HCT116 (cell line): ENCODE results near the gene MACF1. TPM values are rescaled to one million over a fixed set of nuclear protein-coding genes. Genes with fewer than 3 reads are reported as not detected.

Source experiments
- ATAC-seq: fragments of 200-7000 bp; cut with Tn5 transposase; 2 replicates; pipeline ENCODE4 v1.9.1; 2020; ENCODE audit warnings: mild to moderate bottlenecking, moderate library complexity
- BruUV-seq: library from RNA; stranded (reverse); fragments of 400-500 nt; replicated peaks from 2 replicates; lab custom pipeline; 2021; lab: Mats Ljungman, UMichigan
- CTCF ChIA-PET: fragments of 300-600 bp; sonication (Branson Sonifier 250); formaldehyde crosslinking; loops from one replicate; lab custom pipeline; 2021; ENCODE audit warnings: antibody characterized with exemption; lab: Charles Lee
- POLR2A ChIA-PET: fragments of 300-600, 350-600 bp; sonication (Branson Sonifier 250); formaldehyde crosslinking; loops from one replicate; lab custom pipeline; 2021; ENCODE audit warnings: antibody characterized with exemption; lab: Charles Lee
- RAD21 ChIA-PET, 2 experiments: fragments of 300-600 bp; sonication (Branson Sonifier 250); formaldehyde crosslinking; loops; one replicate each; lab custom pipeline; 2023; ENCODE audit warnings: low total read pairs in 2 of 2; ENCODE audit not compliant: uncharacterized antibody in 2 of 2, unreplicated experiment in 2 of 2, low non-redundant PET in 1 of 2; lab: Charles Lee
- DNase-seq: peaks from one replicate; pipeline ENCODE4 v3.0.0-alpha.2; 2010; ENCODE audit warnings: low read depth, low spot score
- H2AFZ ChIP-seq: fragments of 200-600 bp; shearing (Covaris generic), sonication (generic); 2 replicates; pipeline ENCODE4 v1.6.1; 2017; ENCODE audit warnings: low read depth, mixed run types, mixed read lengths, antibody characterized with exemption, low read length; ENCODE audit not compliant: poor library complexity, severe bottlenecking
- H3K27ac ChIP-seq: 2 replicates; pipeline ENCODE4 v1.5.1; 2012; ENCODE audit warnings: low read depth, low read length
- H3K27me3 ChIP-seq: fragments of 200-600 bp; sonication (generic); 2 replicates; pipeline ENCODE4 v1.6.1; 2016; ENCODE audit warnings: mixed run types, low read length, mixed read lengths; ENCODE audit not compliant: insufficient read depth
- H3K36me3 ChIP-seq, 2 experiments: fragments of 200-500 bp in 1 of 2; fragments of 200-600 bp in 1 of 2; sonication (Bioruptor generic) in 1 of 2; sonication (generic) in 1 of 2; 2 replicates each; pipeline versions ENCODE4 v1.5.1 to v1.6.1; 2014 to 2016; ENCODE audit warnings: low read length in 2 of 2, inconsistent platforms in 1 of 2, mixed read lengths in 1 of 2, mixed run types in 1 of 2; ENCODE audit not compliant: insufficient read depth in 2 of 2, control insufficient read depth in 1 of 2
- H3K4me1 ChIP-seq, 2 experiments: fragments of 200-600 bp in 1 of 2; sonication (generic) in 1 of 2; 2 replicates each; pipeline versions ENCODE4 v1.5.1 to v1.6.1; 2012 to 2017; ENCODE audit warnings: low read length in 2 of 2, inconsistent platforms in 1 of 2, mild to moderate bottlenecking in 1 of 2, mixed read lengths in 1 of 2, mixed run types in 1 of 2, moderate library complexity in 1 of 2; ENCODE audit not compliant: insufficient read depth in 2 of 2, control insufficient read depth in 1 of 2
- H3K4me2 ChIP-seq: fragments of 200-600 bp; sonication (generic); 2 replicates; pipeline ENCODE4 v1.6.1; 2017; ENCODE audit warnings: mixed run types, low read length, mixed read lengths
- H3K4me3 ChIP-seq, 2 experiments: fragments of 200-600 bp in 1 of 2; sonication (generic) in 1 of 2; replicated peaks in 1 of 2; 2 replicates each; pipeline ENCODE4 v1.5.1; 2011 to 2016; ENCODE audit warnings: low read length in 2 of 2, control low read depth in 1 of 2, low read depth in 1 of 2, mild to moderate bottlenecking in 1 of 2, mixed read lengths in 1 of 2, mixed run types in 1 of 2
- H3K79me2 ChIP-seq: fragments of 200-600 bp; sonication (generic); 2 replicates; pipeline ENCODE4 v1.6.1; 2017; ENCODE audit warnings: mild to moderate bottlenecking, mixed run types, low read length, moderate library complexity, mixed read lengths; ENCODE audit not compliant: insufficient read depth
- H3K9ac ChIP-seq: fragments of 200-600 bp; sonication (generic); 2 replicates; pipeline ENCODE4 v1.6.1; 2016; ENCODE audit warnings: low read length, mixed read lengths
- H3K9me2 ChIP-seq: fragments of 200-600 bp; sonication (generic), shearing (Covaris generic); 2 replicates; pipeline ENCODE4 v1.6.1; 2017; ENCODE audit warnings: mixed run types, mild to moderate bottlenecking, moderate library complexity; ENCODE audit not compliant: insufficient read depth
- H3K9me3 ChIP-seq, 2 experiments: fragments of 200-500 bp in 1 of 2; fragments of 200-600 bp in 1 of 2; sonication (Bioruptor generic) in 1 of 2; sonication (generic) in 1 of 2; 2 replicates each; pipeline ENCODE4 v1.6.1; 2014 to 2017; ENCODE audit warnings: low read length in 2 of 2, mixed read lengths in 2 of 2, inconsistent platforms in 1 of 2, low read depth in 1 of 2, mild to moderate bottlenecking in 1 of 2, mixed run types in 1 of 2, moderate library complexity in 1 of 2; ENCODE audit not compliant: control insufficient read depth in 1 of 2, insufficient read depth in 1 of 2
- H4K20me1 ChIP-seq: fragments of 200-600 bp; sonication (generic), shearing (Covaris generic); 2 replicates; pipeline ENCODE4 v1.6.1; 2017; ENCODE audit warnings: mixed run types, mild to moderate bottlenecking, moderate library complexity; ENCODE audit not compliant: insufficient read depth
- CBX3 ChIP-seq: IDR thresholded peaks from 2 replicates; pipeline ENCODE4 v1.6.1; 2012; ENCODE audit warnings: low read depth
- CEBPB ChIP-seq: IDR thresholded peaks from 2 replicates; pipeline ENCODE4 v1.6.1; 2012; ENCODE audit warnings: low read depth
- CTCF ChIP-seq, 3 experiments: fragments of 200-600 bp in 1 of 3; sonication (generic) in 1 of 3; IDR thresholded peaks in 2 of 3; conservative IDR thresholded peaks in 1 of 3; 2 replicates each; pipeline ENCODE4 v1.5.1; 2012 to 2017; ENCODE audit warnings: low read depth in 2 of 3, low read length in 2 of 3, antibody characterized with exemption in 1 of 3, borderline replicate concordance in 1 of 3, control low read depth in 1 of 3, mild to moderate bottlenecking in 1 of 3, mixed read lengths in 1 of 3, mixed run types in 1 of 3, moderate library complexity in 1 of 3; ENCODE audit not compliant: insufficient read depth in 1 of 3
- EGR1 ChIP-seq: IDR thresholded peaks from 2 replicates; pipeline ENCODE4 v1.6.1; 2012; ENCODE audit warnings: low read depth
- ELF1 ChIP-seq: IDR thresholded peaks from 2 replicates; pipeline ENCODE4 v1.6.1; 2012; ENCODE audit warnings: low read depth, borderline replicate concordance
- EZH2 ChIP-seq: fragments of 200-600 bp; sonication (generic); IDR thresholded peaks from 2 replicates; pipeline ENCODE4 v1.6.1; 2017; ENCODE audit warnings: antibody characterized with exemption, mixed run types
- EZH2phosphoT487 ChIP-seq: fragments of 200-600 bp; IDR thresholded peaks from 2 replicates; pipeline ENCODE4 v1.6.1; 2018; ENCODE audit warnings: antibody characterized with exemption, borderline replicate concordance
- JUND ChIP-seq: IDR thresholded peaks from 2 replicates; pipeline ENCODE4 v1.6.1; 2012
- POLR2A ChIP-seq: IDR thresholded peaks from 2 replicates; pipeline ENCODE4 v1.7.0; 2011; ENCODE audit warnings: borderline replicate concordance; ENCODE audit not compliant: insufficient read depth, insufficient read length; ENCODE audit errors: extremely low read depth
- POLR2AphosphoS5 ChIP-seq: IDR thresholded peaks from 2 replicates; pipeline ENCODE4 v1.6.1; 2011; ENCODE audit warnings: mild to moderate bottlenecking, low read depth, low read length, moderate library complexity
- RAD21 ChIP-seq: IDR thresholded peaks from 2 replicates; pipeline ENCODE4 v1.6.1; 2012; ENCODE audit warnings: low read depth, mild to moderate bottlenecking
- SIN3A ChIP-seq: IDR thresholded peaks from 2 replicates; pipeline ENCODE4 v1.6.1; 2012; ENCODE audit warnings: low read depth
- SP1 ChIP-seq: IDR thresholded peaks from 2 replicates; pipeline ENCODE4 v1.6.1; 2012; ENCODE audit warnings: low read depth
- SRF ChIP-seq: IDR thresholded peaks from 2 replicates; pipeline ENCODE4 v1.6.1; 2012; ENCODE audit warnings: low read depth
- TCF7L2 ChIP-seq: IDR thresholded peaks from 2 replicates; pipeline ENCODE4 v1.7.0; 2011; ENCODE audit warnings: borderline replicate concordance, inconsistent platforms; ENCODE audit not compliant: insufficient read depth, insufficient read length; ENCODE audit errors: extremely low read depth
- YY1 ChIP-seq: IDR thresholded peaks from 2 replicates; pipeline ENCODE4 v1.6.1; 2011; ENCODE audit warnings: low read length, low read depth, moderate library complexity, mild to moderate bottlenecking; ENCODE audit not compliant: insufficient replicate concordance; ENCODE audit errors: extremely low read depth
- ZBTB33 ChIP-seq: IDR thresholded peaks from 2 replicates; pipeline ENCODE4 v1.6.1; 2011; ENCODE audit warnings: mild to moderate bottlenecking, low read length, moderate library complexity; ENCODE audit not compliant: insufficient replicate concordance; ENCODE audit errors: extremely low read depth
- ZFX ChIP-seq: fragments of 450-650 bp; IDR thresholded peaks from 2 replicates; pipeline ENCODE4 v1.6.1; 2017
- ZNF274 ChIP-seq: fragments of 200-500 bp; sonication (Bioruptor generic); IDR thresholded peaks from 2 replicates; pipeline ENCODE4 v1.6.1; 2014; ENCODE audit warnings: mild to moderate bottlenecking, low read depth, low read length, inconsistent platforms
- intact Hi-C: fragments of 100-400 bp; cut with micrococcal nuclease; formaldehyde crosslinking; loops from 2 replicates; pipeline ENCODE4 v1.10.0; 2022
- total RNA-seq: library from RNA; stranded (reverse); gene quantifications from one replicate; pipeline ENCODE4 v1.2.1, GENCODE V29; 2021; ENCODE audit not compliant: unreplicated experiment
- TF ChIP-seq, protein P1 (sequence below): IDR thresholded peaks from 2 replicates; pipeline ENCODE4 v1.6.1; 2012
- TF ChIP-seq, protein P2 (sequence below): IDR thresholded peaks from 2 replicates; pipeline ENCODE4 v1.6.1; 2012

The MACF1 gene
- total RNA-seq, 1 experiment from 2014 or later: 146 TPM

GRCh38 chr1:39387452-39387851 is 183.0 kb downstream of the MACF1 start:
- ChIA-PET RAD21 (interaction anchor here (0.6 to 1.5 kb wide), 2 partner anchors 112 to 151 kb away, joined by 3 read pairs; no protein-coding TSS in a partner anchor), CTCF (interaction anchor here (1.0 to 4.0 kb wide), 10 partner anchors 9 to 289 kb away, joined by 3 to 25 read pairs (median 6); no protein-coding TSS in a partner anchor), POLR2A (interaction anchor here (1.1 to 1.7 kb wide), 3 partner anchors 9 to 361 kb away, joined by 3 to 6 read pairs (median 3); partner anchors contain the start of gene NDUFS5)
- intact Hi-C loops: loop anchor here (1.0 to 2.0 kb wide), 2 partner anchors 285 to 289 kb away; no protein-coding TSS in a partner anchor
- Histone ChIP-seq H3K27ac (peak overlapping the region; percentile 78), H4K20me1 (no peaks in the 10 kb centered on the region), H3K9me3 (no peaks in the 10 kb centered on the region), H3K36me3 (peaks cover 0 to 9% of the 10 kb centered on the region in 2 experiments; a peak in 2 of 4 replicates), H3K4me2 (peak overlapping the region; percentile 62), H3K4me1 (peaks cover 32 to 58% of the 10 kb centered on the region in 2 experiments), H3K27me3 (no peaks in the 10 kb centered on the region), H3K4me3 (peak overlapping the region in 1 of 2 experiments; percentile 10; a peak in 1 of 4 replicates), H2AFZ (no peak overlapping the region), H3K79me2 (peaks cover 6% of the 10 kb centered on the region; the same call in 1 of the 2 replicates), H3K9me2 (no peaks in the 10 kb centered on the region; the same call in 1 of the 2 replicates), H3K9ac (peak overlapping the region; percentile 36)
- BruUV-seq: no TSS peak
- peak; percentile 83 for DNase-seq
- peak; percentile 81 for ATAC-seq
- TF ChIP-seq RAD21 (peak; percentile 87), ELF1 (no peak), TCF7L2 (peak; percentile 99), CTCF (IDR thresholded peaks at IDR 0.05 in 2 of 3, conservative IDR thresholded peaks at IDR 0.05 in 1 of 3; ENCODE audit: borderline replicate concordance in 1 of 3, insufficient read depth in 1 of 3, low read depth in 2 of 3, low read length in 2 of 3) (peak; percentile 53 to 70 (median 64); a peak in 5 of 6 replicates), EGR1 (no peak), SRF (no peak), ZBTB33 (no peak), POLR2AphosphoS5 (peak; percentile 48), CEBPB (peak; percentile 48; the same call in 1 of the 2 replicates), SIN3A (no peak; the same call in 1 of the 2 replicates), CBX3 (peak; percentile 90), YY1 (peak; percentile 43), EZH2phosphoT487 (no peak), JUND (peak; percentile 89), ZFX (no peak), ZNF274 (no peak), EZH2 (no peak), POLR2A (no peak), SP1 (peak; percentile 62)
- TF ChIP-seq, protein P1, sequence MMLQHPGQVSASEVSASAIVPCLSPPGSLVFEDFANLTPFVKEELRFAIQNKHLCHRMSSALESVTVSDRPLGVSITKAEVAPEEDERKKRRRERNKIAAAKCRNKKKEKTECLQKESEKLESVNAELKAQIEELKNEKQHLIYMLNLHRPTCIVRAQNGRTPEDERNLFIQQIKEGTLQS: no peak
- TF ChIP-seq, protein P2, sequence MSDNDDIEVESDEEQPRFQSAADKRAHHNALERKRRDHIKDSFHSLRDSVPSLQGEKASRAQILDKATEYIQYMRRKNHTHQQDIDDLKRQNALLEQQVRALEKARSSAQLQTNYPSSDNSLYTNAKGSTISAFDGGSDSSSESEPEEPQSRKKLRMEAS: peak; percentile 50
